ENCODE data around the gene RNF157.

Gene RNF157

GRCh38 chr17:76131051-76131691 is 109.1 kb downstream of the RNF157 start:
- Histone ChIP-seq H3K9ac (ENCODE audit: insufficient read length) (no peak overlapping the region), H3K9me3 (ENCODE audit: low read depth, low read length) (no peaks in the 10 kb centered on the region), H3K27ac (no peak overlapping the region), H3K36me3 (ENCODE audit: insufficient read depth, low read length) (no peaks in the 10 kb centered on the region), H3K4me3 (no peak overlapping the region)
- no peak for DNase-seq (ENCODE audit: low read depth, low spot score)
- TF ChIP-seq POLR2AphosphoS5 (IDR thresholded peaks at IDR 0.05; ENCODE audit: borderline replicate concordance, low read depth, low read length) (no peak), FOXP2 (optimal IDR thresholded peaks at IDR 0.05; ENCODE audit: control extremely low read depth, extremely low read length, insufficient read depth) (no peak), EZH2 (IDR thresholded peaks at IDR 0.05) (no peak)

DNA sequence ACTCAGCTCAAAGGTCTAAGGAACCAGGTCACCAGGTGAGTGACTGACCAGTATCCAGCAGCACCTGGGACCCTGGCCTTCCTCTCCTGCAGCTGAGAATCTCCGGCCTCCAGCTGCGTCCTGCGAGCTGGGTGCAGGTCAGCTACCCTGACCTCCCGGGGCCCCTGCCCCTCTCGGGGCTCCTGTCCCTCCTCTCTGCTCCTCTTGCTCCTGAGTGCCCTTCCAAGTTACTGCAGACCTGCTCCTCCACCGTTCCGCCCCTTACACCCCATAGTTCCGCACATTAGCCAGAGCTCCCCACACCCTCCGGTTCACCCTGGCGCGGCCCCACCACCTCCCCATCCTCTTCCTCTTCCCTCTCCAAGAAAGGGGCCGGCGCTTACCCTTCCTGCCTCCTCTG is 109.8 kb downstream of the RNF157 start:
- Histone ChIP-seq H3K4me3 (no peak overlapping the region), H3K9me3 (ENCODE audit: low read depth, low read length) (no peaks in the 10 kb centered on the region), H3K36me3 (ENCODE audit: insufficient read depth, low read length) (no peaks in the 10 kb centered on the region), H3K27ac (no peak overlapping the region), H3K9ac (ENCODE audit: insufficient read length) (no peak overlapping the region)
- no peak for TF ChIP-seq POLR2AphosphoS5 (IDR thresholded peaks at IDR 0.05; ENCODE audit: borderline replicate concordance, low read depth, low read length)
- TF ChIP-seq FOXP2 (optimal IDR thresholded peaks at IDR 0.05; ENCODE audit: control extremely low read depth, extremely low read length, insufficient read depth): no peak
- no peak for TF ChIP-seq EZH2 (IDR thresholded peaks at IDR 0.05)
- DNase-seq (ENCODE audit: low read depth, low spot score): no peak

DNA sequence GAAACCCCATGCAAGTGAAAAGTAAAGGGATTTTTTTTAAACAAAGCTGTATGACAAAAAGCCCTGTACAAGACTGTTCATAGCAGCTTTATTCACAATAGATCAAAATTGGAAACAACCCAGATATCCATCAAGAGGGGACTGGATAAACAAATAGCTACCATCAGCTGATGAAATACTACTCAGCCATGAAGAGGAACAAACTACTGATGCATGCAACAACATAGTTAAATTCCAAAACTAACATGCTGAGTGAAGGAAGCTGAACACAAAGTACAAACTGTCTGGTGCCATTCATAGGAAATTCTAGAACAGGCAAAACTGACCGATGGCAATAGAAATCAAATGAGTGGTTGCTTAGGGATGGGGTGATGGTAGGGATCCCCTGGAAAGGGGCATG is 114.4 kb downstream of the RNF157 start:
- no peak for TF ChIP-seq FOXP2 (optimal IDR thresholded peaks at IDR 0.05; ENCODE audit: control extremely low read depth, extremely low read length, insufficient read depth)
- TF ChIP-seq POLR2AphosphoS5 (IDR thresholded peaks at IDR 0.05; ENCODE audit: borderline replicate concordance, low read depth, low read length): no peak
- TF ChIP-seq EZH2 (IDR thresholded peaks at IDR 0.05): no peak
- DNase-seq (ENCODE audit: low read depth, low spot score): no peak
- Histone ChIP-seq H3K27ac (no peak overlapping the region), H3K4me3 (no peak overlapping the region), H3K9ac (ENCODE audit: insufficient read length) (no peak overlapping the region), H3K9me3 (ENCODE audit: low read depth, low read length) (no peaks in the 10 kb centered on the region), H3K36me3 (ENCODE audit: insufficient read depth, low read length) (no peaks in the 10 kb centered on the region)

GRCh38 chr17:76125391-76125675 is 115.0 kb downstream of the RNF157 start:
- TF ChIP-seq FOXP2 (optimal IDR thresholded peaks at IDR 0.05; ENCODE audit: control extremely low read depth, extremely low read length, insufficient read depth) (no peak), POLR2AphosphoS5 (IDR thresholded peaks at IDR 0.05; ENCODE audit: borderline replicate concordance, low read depth, low read length) (no peak), EZH2 (IDR thresholded peaks at IDR 0.05) (no peak)
- Histone ChIP-seq H3K36me3 (ENCODE audit: insufficient read depth, low read length) (no peaks in the 10 kb centered on the region), H3K4me3 (no peak overlapping the region), H3K27ac (no peak overlapping the region), H3K9ac (ENCODE audit: insufficient read length) (no peak overlapping the region), H3K9me3 (ENCODE audit: low read depth, low read length) (no peaks in the 10 kb centered on the region)
- no peak for DNase-seq (ENCODE audit: low read depth, low spot score)

GRCh38 chr17:76124582-76125390 is 115.5 kb downstream of the RNF157 start:
- no peak for DNase-seq (ENCODE audit: low read depth, low spot score)
- no peak overlapping the region for H3K9ac ChIP-seq (ENCODE audit: insufficient read length)
- TF ChIP-seq FOXP2 (optimal IDR thresholded peaks at IDR 0.05; ENCODE audit: control extremely low read depth, extremely low read length, insufficient read depth) (no peak), POLR2AphosphoS5 (IDR thresholded peaks at IDR 0.05; ENCODE audit: borderline replicate concordance, low read depth, low read length) (no peak), EZH2 (IDR thresholded peaks at IDR 0.05) (no peak)
- H3K36me3 ChIP-seq (ENCODE audit: insufficient read depth, low read length): no peaks in the 10 kb centered on the region
- no peaks in the 10 kb centered on the region for H3K9me3 ChIP-seq (ENCODE audit: low read depth, low read length)
- H3K27ac ChIP-seq: no peak overlapping the region
- H3K4me3 ChIP-seq: no peak overlapping the region

GRCh38 chr17:76123749-76124581 is 116.3 kb downstream of the RNF157 start:
- Histone ChIP-seq H3K4me3 (no peak overlapping the region), H3K9me3 (ENCODE audit: low read depth, low read length) (no peaks in the 10 kb centered on the region), H3K9ac (ENCODE audit: insufficient read length) (no peak overlapping the region), H3K36me3 (ENCODE audit: insufficient read depth, low read length) (no peaks in the 10 kb centered on the region), H3K27ac (no peak overlapping the region)
- DNase-seq (ENCODE audit: low read depth, low spot score): no peak
- TF ChIP-seq POLR2AphosphoS5 (IDR thresholded peaks at IDR 0.05; ENCODE audit: borderline replicate concordance, low read depth, low read length): no peak
- no peak for TF ChIP-seq EZH2 (IDR thresholded peaks at IDR 0.05)
- no peak for TF ChIP-seq FOXP2 (optimal IDR thresholded peaks at IDR 0.05; ENCODE audit: control extremely low read depth, extremely low read length, insufficient read depth)

DNA sequence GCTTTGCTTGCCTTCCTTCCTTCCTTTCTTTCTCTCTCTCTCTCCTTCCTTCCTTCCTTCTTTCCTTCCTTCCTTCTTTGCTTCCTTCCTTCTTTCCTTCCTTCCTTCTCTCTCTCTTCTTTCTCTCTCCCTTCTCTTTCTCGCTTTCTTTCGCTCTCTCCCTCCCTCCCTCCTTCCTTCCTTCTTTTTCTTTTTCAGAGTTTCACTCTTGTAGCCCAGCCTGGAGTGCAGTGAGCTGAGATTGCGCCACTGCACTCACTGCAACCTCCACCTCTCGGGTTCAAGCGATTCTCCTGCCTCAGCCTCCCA is 117.1 kb downstream of the RNF157 start:
- TF ChIP-seq POLR2AphosphoS5 (IDR thresholded peaks at IDR 0.05; ENCODE audit: borderline replicate concordance, low read depth, low read length) (no peak), FOXP2 (optimal IDR thresholded peaks at IDR 0.05; ENCODE audit: control extremely low read depth, extremely low read length, insufficient read depth) (no peak), EZH2 (IDR thresholded peaks at IDR 0.05) (no peak)
- Histone ChIP-seq H3K9ac (ENCODE audit: insufficient read length) (no peak overlapping the region), H3K4me3 (no peak overlapping the region), H3K9me3 (ENCODE audit: low read depth, low read length) (no peaks in the 10 kb centered on the region), H3K36me3 (ENCODE audit: insufficient read depth, low read length) (no peaks in the 10 kb centered on the region), H3K27ac (no peak overlapping the region)
- DNase-seq (ENCODE audit: low read depth, low spot score): no peak

DNA sequence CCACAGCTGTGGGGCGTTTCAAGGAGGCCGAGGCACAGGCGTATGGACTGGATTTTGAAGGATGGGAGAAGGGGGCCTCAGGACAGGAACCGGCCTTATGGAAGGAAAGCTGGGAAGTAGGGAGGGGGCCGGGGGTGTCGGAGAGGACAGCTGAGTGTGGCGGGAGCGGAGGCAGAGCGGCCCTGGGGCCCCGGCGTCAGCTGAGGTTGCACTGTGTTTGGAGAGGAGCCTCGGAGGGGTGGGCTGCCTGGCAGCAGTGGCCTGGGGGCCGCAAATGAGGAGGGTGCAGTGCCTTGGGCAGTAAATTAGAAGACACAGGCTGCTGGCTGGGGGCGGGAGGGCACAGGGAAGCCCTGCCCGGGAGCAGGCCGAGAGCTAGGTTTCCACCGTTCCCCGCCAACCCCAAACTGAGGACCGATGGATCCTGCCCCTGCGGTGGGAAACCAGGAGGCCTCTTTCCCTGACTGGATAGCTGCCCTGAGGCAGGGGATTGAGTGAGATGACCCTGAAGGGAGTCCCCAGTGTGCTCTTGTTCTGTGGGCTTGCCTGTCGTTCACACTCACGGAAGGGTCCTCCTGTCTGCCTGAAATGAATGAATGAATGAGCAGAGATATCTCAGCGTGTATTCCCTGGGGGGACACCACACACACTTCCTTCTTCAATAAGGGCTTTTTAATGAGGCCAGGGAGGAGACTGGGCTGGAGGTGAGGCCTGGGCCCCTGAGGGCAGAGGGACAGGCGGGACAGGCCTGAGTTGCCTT is 117.7 kb downstream of the RNF157 start:
- Histone ChIP-seq H3K9ac (ENCODE audit: insufficient read length) (no peak overlapping the region), H3K27ac (no peak overlapping the region), H3K4me3 (no peak overlapping the region), H3K36me3 (ENCODE audit: insufficient read depth, low read length) (no peaks in the 10 kb centered on the region), H3K9me3 (ENCODE audit: low read depth, low read length) (no peaks in the 10 kb centered on the region)
- no peak for TF ChIP-seq FOXP2 (optimal IDR thresholded peaks at IDR 0.05; ENCODE audit: control extremely low read depth, extremely low read length, insufficient read depth)
- TF ChIP-seq EZH2 (IDR thresholded peaks at IDR 0.05): no peak
- no peak for TF ChIP-seq POLR2AphosphoS5 (IDR thresholded peaks at IDR 0.05; ENCODE audit: borderline replicate concordance, low read depth, low read length)
- DNase-seq (ENCODE audit: low read depth, low spot score): no peak
